ENCODE measurements around the gene SMARCC1. TPM values are rescaled to one million over a fixed set of nuclear protein-coding genes. Genes with fewer than 3 reads are reported as not detected.
"Not testable (repeated sequence)": the region's sequence is repeated elsewhere in the genome, so short reads cannot be mapped to it uniquely, and the experiment has no call there.

SMARCC1 gene
- total RNA-seq, 3 donors from 2014 or later, result 27.4 to 63.2 (median 61.9) TPM

DNA sequence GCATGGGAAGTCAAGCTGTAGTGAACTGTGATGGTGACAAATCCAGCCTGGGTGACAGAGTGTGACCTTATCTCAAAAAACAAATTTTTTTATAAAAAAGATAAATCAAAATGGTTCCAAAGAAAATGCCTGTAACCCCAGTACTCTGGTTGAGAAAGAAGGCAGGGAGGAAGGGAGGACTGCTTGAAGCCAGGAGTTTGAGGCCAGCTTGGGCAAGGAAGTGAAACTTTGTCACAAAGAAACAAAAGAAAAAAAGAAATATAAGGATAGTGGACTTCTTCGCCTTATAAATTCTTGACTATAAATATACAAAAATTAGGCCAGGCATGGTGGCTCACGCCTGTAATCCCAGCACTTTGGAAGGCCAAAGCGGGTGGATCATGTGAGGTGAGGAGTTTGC lies 34.1 kb downstream of the SMARCC1 start:
- H3K4me3 ChIP-seq, result no peak overlapping the region
- no peak overlapping the region for H3K27ac ChIP-seq
- no peaks in the 10 kb centered on the region for H3K9me3 ChIP-seq
- DNase-seq (ENCODE audit: low spot score in 2 of 2), result no peak
- H3K27me3 ChIP-seq, result no peaks in the 10 kb centered on the region
- intact Hi-C loops (cut with DNase I; ENCODE audit: low total_unique reads), result no loop called here
- H3K4me1 ChIP-seq, result no peaks in the 10 kb centered on the region
- no peaks in the 10 kb centered on the region for H3K36me3 ChIP-seq
- TF ChIP-seq POLR2A (IDR thresholded peaks at IDR 0.05) (no peak), POLR2AphosphoS5 (IDR thresholded peaks at IDR 0.05) (no peak), CTCF (IDR thresholded peaks at IDR 0.05) (no peak)

- DNase-seq (ENCODE audit: low spot score in 2 of 2), result no peak
- no peaks in the 10 kb centered on the region for H3K4me1 ChIP-seq
- TF ChIP-seq POLR2AphosphoS5 (IDR thresholded peaks at IDR 0.05) (no peak), POLR2A (IDR thresholded peaks at IDR 0.05) (no peak), CTCF (IDR thresholded peaks at IDR 0.05) (no peak)
- no peak overlapping the region for H3K4me3 ChIP-seq
- intact Hi-C loops (cut with DNase I; ENCODE audit: low total_unique reads), result no loop called here
- H3K9me3 ChIP-seq, result no peaks in the 10 kb centered on the region
- no peaks in the 10 kb centered on the region for H3K36me3 ChIP-seq
- H3K27ac ChIP-seq, result no peak overlapping the region
- no peaks in the 10 kb centered on the region for H3K27me3 ChIP-seq
Measured at GRCh38 chr3:47746264-47746663, 35.4 kb downstream of the SMARCC1 start.

DNA sequence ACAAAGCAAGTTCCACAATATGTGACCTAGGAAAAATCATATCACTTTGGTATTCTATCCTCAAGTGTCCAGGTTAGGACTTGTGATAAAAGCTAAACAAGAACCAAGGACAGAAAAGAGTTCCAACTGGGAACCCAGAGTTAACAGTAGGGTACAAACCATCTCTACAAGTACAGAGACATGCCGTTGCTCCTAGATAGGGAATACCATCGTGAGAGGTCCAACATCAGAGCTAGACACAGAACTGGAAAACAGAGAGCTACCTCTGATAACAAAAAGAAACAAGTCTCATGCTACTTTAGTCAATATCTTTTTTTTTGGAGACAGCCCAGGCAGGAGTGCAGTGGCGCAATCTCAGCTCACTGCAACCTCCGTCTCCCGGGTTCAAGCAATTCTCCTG lies 37.8 kb downstream of the SMARCC1 start:
- TF ChIP-seq POLR2AphosphoS5 (IDR thresholded peaks at IDR 0.05) (no peak), CTCF (IDR thresholded peaks at IDR 0.05) (no peak), POLR2A (IDR thresholded peaks at IDR 0.05) (no peak)
- no peak for DNase-seq (ENCODE audit: low spot score in 2 of 2)
- H3K9me3 ChIP-seq, result no peaks in the 10 kb centered on the region
- H3K4me3 ChIP-seq, result no peak overlapping the region
- H3K36me3 ChIP-seq, result no peaks in the 10 kb centered on the region
- H3K27ac ChIP-seq, result no peak overlapping the region
- H3K4me1 ChIP-seq, result no peaks in the 10 kb centered on the region
- intact Hi-C loops (cut with DNase I; ENCODE audit: low total_unique reads), result no loop called here
- no peaks in the 10 kb centered on the region for H3K27me3 ChIP-seq

GRCh38 chr3:47743352-47743751 lies 38.3 kb downstream of the SMARCC1 start:
- H3K9me3 ChIP-seq; H3K36me3 ChIP-seq; H3K4me3 ChIP-seq; H3K4me1 ChIP-seq; H3K27ac ChIP-seq; DNase-seq (ENCODE audit: low spot score in 2 of 2); H3K27me3 ChIP-seq; intact Hi-C loops (cut with DNase I; ENCODE audit: low total_unique reads): not testable (repeated sequence)

DNA sequence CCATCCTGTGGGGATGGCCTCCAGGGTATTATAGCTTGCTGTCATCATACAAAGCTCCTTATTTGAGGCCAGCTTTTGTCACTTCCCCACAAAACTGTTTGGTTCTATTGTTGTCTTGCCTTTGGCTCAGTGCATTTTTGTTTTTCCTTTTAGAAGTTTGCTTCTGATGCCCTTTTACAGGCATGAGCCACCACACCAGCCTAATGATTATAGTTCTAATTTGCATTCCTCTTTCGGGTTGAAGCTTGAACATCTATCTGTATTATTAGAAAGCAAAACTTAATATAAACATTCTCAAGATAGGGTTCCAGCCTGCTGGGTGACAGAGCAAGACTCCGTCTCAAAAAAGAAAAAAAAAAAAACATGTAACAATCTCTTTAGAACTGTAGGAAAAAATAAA lies 39.8 kb downstream of the SMARCC1 start:
- Histone ChIP-seq H3K27me3 (no peaks in the 10 kb centered on the region), H3K36me3 (no peaks in the 10 kb centered on the region), H3K27ac (no peak overlapping the region), H3K4me3 (no peak overlapping the region), H3K4me1 (no peaks in the 10 kb centered on the region), H3K9me3 (no peaks in the 10 kb centered on the region)
- TF ChIP-seq POLR2A (IDR thresholded peaks at IDR 0.05), result no peak
- TF ChIP-seq CTCF (IDR thresholded peaks at IDR 0.05), result no peak
- no peak for TF ChIP-seq POLR2AphosphoS5 (IDR thresholded peaks at IDR 0.05)
- no peak for DNase-seq (ENCODE audit: low spot score in 2 of 2)
- intact Hi-C loops (cut with DNase I; ENCODE audit: low total_unique reads), result no loop called here

DNA sequence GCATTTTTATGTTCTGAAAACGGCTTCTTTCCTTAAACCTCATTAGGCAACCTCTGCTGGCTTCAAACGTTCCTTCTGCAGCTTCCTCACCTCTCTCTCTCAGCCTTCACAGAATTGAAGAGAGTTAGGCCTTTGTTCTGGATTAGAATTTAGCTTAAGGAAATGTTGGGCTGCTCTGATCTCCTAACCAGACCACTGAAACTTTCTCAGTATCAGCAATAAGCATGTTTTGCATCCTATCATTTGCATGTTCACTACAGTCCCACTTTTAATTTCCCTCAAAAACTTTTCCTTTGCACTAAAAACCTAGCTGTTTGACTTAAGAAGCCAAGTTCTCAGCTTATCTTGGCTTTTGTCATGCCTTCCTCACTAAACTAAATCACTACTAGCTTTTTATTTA lies 49.5 kb downstream of the SMARCC1 start:
- Histone ChIP-seq H3K36me3 (no peaks in the 10 kb centered on the region), H3K27ac (no peak overlapping the region), H3K4me1 (no peaks in the 10 kb centered on the region), H3K4me3 (no peak overlapping the region), H3K9me3 (no peaks in the 10 kb centered on the region), H3K27me3 (no peaks in the 10 kb centered on the region)
- no peak for DNase-seq (ENCODE audit: low spot score in 2 of 2)
- intact Hi-C loops (cut with DNase I; ENCODE audit: low total_unique reads), result no loop called here
- TF ChIP-seq POLR2A (IDR thresholded peaks at IDR 0.05) (no peak), POLR2AphosphoS5 (IDR thresholded peaks at IDR 0.05) (no peak), CTCF (IDR thresholded peaks at IDR 0.05) (no peak)
